ENCODE data around the gene EGF.

EGF gene

DNA sequence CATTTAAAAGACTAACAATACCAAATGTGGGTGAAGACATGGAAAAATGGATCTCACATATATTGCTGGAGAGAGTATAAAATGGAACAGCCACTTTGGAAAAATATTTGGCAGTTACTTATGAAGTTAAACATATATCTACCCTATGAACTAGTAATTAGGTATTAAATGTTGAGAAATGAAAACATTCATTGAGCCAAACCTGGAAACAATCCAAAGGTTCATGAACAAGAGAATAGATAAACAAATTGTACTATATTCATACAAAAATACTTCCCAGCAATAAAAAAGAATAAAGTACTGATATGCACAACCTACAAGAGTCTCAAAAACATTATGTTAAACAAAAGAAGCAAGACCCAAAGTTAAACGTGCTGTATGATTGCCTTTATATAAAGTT is 4.0 kb upstream of the EGF start:
- Histone ChIP-seq H3K4me3 (ENCODE audit: insufficient read depth, low read length, poor library complexity, severe bottlenecking) (no peak overlapping the region), H3K9me2 (replicated peaks; ENCODE audit: insufficient read depth, low read length) (no peaks in the 10 kb centered on the region)
- TF ChIP-seq, protein P1, sequence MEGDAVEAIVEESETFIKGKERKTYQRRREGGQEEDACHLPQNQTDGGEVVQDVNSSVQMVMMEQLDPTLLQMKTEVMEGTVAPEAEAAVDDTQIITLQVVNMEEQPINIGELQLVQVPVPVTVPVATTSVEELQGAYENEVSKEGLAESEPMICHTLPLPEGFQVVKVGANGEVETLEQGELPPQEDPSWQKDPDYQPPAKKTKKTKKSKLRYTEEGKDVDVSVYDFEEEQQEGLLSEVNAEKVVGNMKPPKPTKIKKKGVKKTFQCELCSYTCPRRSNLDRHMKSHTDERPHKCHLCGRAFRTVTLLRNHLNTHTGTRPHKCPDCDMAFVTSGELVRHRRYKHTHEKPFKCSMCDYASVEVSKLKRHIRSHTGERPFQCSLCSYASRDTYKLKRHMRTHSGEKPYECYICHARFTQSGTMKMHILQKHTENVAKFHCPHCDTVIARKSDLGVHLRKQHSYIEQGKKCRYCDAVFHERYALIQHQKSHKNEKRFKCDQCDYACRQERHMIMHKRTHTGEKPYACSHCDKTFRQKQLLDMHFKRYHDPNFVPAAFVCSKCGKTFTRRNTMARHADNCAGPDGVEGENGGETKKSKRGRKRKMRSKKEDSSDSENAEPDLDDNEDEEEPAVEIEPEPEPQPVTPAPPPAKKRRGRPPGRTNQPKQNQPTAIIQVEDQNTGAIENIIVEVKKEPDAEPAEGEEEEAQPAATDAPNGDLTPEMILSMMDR (IDR thresholded peaks at IDR 0.05; ENCODE audit: insufficient read depth, low read length, poor library complexity, severe bottlenecking) = no peak
- no peak for TF ChIP-seq EZH2phosphoT487 (conservative IDR thresholded peaks at IDR 0.05; ENCODE audit: low read length)

DNA sequence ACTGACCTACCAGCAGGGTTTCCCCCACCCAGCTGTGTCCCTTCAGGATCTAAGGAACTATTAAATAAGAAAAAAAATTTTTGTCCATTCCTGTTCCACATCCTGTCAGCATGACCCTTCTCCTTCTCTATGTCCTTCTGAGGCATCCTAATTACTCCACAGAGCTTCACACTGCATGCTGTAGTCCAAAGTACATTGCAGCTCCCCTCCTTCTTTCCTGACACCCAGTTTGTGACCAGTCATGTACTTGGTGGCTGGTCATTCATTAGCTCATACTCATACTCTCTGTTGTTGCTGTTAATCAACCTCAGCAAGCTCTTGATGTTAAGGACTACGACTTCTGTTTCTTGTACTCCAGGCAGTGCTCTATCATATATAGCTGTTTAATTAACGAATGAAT is 2.4 kb upstream of the EGF start:
- H3K79me2 ChIP-seq (ENCODE audit: insufficient read depth, low read length) = no peaks in the 10 kb centered on the region
- no peaks in the 10 kb centered on the region for H4K20me1 ChIP-seq (ENCODE audit: low read depth, low read length)
- no peaks in the 10 kb centered on the region for H3K9me3 ChIP-seq (ENCODE audit: insufficient read depth, low read length)
- TF ChIP-seq EZH2phosphoT487 (conservative IDR thresholded peaks at IDR 0.05; ENCODE audit: low read length) = no peak
- TF ChIP-seq, protein P1 (IDR thresholded peaks at IDR 0.05; ENCODE audit: insufficient read depth, low read length, poor library complexity, severe bottlenecking) = no peak
- H3F3A ChIP-seq (ENCODE audit: insufficient read depth) = no peaks in the 10 kb centered on the region
- H3K27me3 ChIP-seq (ENCODE audit: low read length) = no peaks in the 10 kb centered on the region
- no peaks in the 10 kb centered on the region for H3K36me3 ChIP-seq (ENCODE audit: low read length)
- no peak overlapping the region for H2AFZ ChIP-seq (ENCODE audit: low read depth, low read length, severe bottlenecking)
- no peak overlapping the region for H3K27ac ChIP-seq (ENCODE audit: low read depth, low read length)
- no peak overlapping the region for H3K9ac ChIP-seq (ENCODE audit: low read length)
- no peaks in the 10 kb centered on the region for H3K9me2 ChIP-seq (replicated peaks; ENCODE audit: insufficient read depth, low read length)
- H3K4me3 ChIP-seq (ENCODE audit: insufficient read depth, low read length, poor library complexity, severe bottlenecking) = no peak overlapping the region
- H3K4me2 ChIP-seq (ENCODE audit: low read depth, low read length, poor library complexity, severe bottlenecking) = no peak overlapping the region

More for the DNA sequence above, 4.0 kb upstream of the EGF start:
- no peak overlapping the region for H3K9ac ChIP-seq (ENCODE audit: low read length)
- no peak overlapping the region for H2AFZ ChIP-seq (ENCODE audit: low read depth, low read length, severe bottlenecking)
- no peaks in the 10 kb centered on the region for H3K36me3 ChIP-seq (ENCODE audit: low read length)
- H3K4me2 ChIP-seq (ENCODE audit: low read depth, low read length, poor library complexity, severe bottlenecking) = no peak overlapping the region
- no peak overlapping the region for H3K27ac ChIP-seq (ENCODE audit: low read depth, low read length)
- H3K9me3 ChIP-seq (ENCODE audit: insufficient read depth, low read length) = no peaks in the 10 kb centered on the region
- no peaks in the 10 kb centered on the region for H4K20me1 ChIP-seq (ENCODE audit: low read depth, low read length)
- no peaks in the 10 kb centered on the region for H3K27me3 ChIP-seq (ENCODE audit: low read length)
- H3F3A ChIP-seq (ENCODE audit: insufficient read depth) = no peaks in the 10 kb centered on the region
- no peaks in the 10 kb centered on the region for H3K79me2 ChIP-seq (ENCODE audit: insufficient read depth, low read length)

DNA sequence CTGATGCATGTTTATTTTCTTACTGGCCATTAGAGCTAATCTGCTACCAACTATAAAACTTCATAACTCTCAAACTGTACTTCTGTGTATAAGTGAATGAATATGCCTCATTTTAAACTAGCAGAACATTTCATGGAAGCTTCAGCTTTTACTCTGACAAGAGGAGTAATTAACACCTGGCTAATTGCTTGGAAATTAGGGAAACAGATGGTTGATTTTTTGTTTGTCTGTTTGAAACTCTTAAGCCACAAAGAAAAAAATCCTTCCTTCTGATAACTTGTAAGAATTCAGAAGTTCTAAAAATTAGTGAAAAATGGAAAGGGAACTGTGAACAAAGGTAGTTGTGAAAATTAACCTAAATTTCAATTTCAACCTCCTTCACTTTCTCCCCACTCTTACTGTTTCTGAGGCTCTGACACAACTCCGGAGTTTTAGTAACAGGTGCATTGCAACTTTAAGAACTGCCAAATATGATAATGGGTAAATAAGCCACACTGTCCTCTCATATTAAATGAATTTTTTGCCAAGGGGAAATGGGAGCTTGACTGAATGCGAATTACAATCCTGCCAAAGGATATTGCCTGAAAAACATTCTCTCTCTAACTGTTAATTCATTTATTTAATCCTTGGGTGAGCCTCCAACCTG is 1.0 kb downstream of the EGF start:
- H3K79me2 ChIP-seq (ENCODE audit: insufficient read depth, low read length) = no peaks in the 10 kb centered on the region
- no peaks in the 10 kb centered on the region for H4K20me1 ChIP-seq (ENCODE audit: low read depth, low read length)
- H3F3A ChIP-seq (ENCODE audit: insufficient read depth) = no peaks in the 10 kb centered on the region
- no peaks in the 10 kb centered on the region for H3K9me2 ChIP-seq (replicated peaks; ENCODE audit: insufficient read depth, low read length)
- H3K9me3 ChIP-seq (ENCODE audit: insufficient read depth, low read length) = no peaks in the 10 kb centered on the region
- H3K36me3 ChIP-seq (ENCODE audit: low read length) = no peaks in the 10 kb centered on the region
- TF ChIP-seq, protein P1 (IDR thresholded peaks at IDR 0.05; ENCODE audit: insufficient read depth, low read length, poor library complexity, severe bottlenecking) = no peak
- TF ChIP-seq EZH2phosphoT487 (conservative IDR thresholded peaks at IDR 0.05; ENCODE audit: low read length) = no peak
- no peak overlapping the region for H3K27ac ChIP-seq (ENCODE audit: low read depth, low read length)
- no peak overlapping the region for H3K9ac ChIP-seq (ENCODE audit: low read length)
- no peak overlapping the region for H3K4me3 ChIP-seq (ENCODE audit: insufficient read depth, low read length, poor library complexity, severe bottlenecking)
- H3K27me3 ChIP-seq (ENCODE audit: low read length) = no peaks in the 10 kb centered on the region
- H2AFZ ChIP-seq (ENCODE audit: low read depth, low read length, severe bottlenecking) = no peak overlapping the region
- no peak overlapping the region for H3K4me2 ChIP-seq (ENCODE audit: low read depth, low read length, poor library complexity, severe bottlenecking)

All from SU-DHL-6 (cell line).